Measurements from ENCODE around the gene SOCS1.

DNA sequence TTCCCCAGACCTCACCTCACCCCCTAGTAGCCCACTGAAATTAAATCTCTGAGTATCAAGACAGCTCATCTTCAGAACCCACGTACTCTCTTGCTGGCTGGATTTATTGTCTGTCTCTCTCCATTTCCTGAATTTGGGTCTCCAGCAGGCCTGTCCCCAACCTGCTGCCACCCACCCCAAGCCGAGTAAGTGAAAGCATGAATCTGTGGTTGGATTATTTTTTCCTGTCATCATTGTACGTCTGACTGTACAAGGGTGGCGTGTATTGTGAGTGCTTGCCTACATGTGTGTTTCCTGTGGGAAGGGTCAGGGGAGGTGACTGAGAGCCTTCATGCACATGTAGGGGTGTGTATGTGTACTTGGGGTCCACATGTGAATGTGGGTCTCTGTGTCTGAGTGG lies 7.7 kb upstream of the SOCS1 start:
- TF ChIP-seq EZH2 (IDR thresholded peaks at IDR 0.05; ENCODE audit: low read depth, unreplicated experiment) (no peak), STAT1 (IDR thresholded peaks at IDR 0.05; ENCODE audit: unreplicated experiment) (no peak), POLR2AphosphoS5 (IDR thresholded peaks at IDR 0.05; ENCODE audit: low read depth) (no peak), EZH2phosphoT487 (IDR thresholded peaks at IDR 0.05; ENCODE audit: unreplicated experiment) (no peak), JUNB (IDR thresholded peaks at IDR 0.05; ENCODE audit: unreplicated experiment) (no peak), CREB1 (CRISPR knock-in tag; IDR thresholded peaks at IDR 0.05; ENCODE audit: low read depth) (no peak), ZNF331 (CRISPR knock-in tag; IDR thresholded peaks at IDR 0.05; ENCODE audit: low read depth) (no peak), NANOG (IDR thresholded peaks at IDR 0.05; ENCODE audit: borderline replicate concordance) (no peak), ZNF114 (CRISPR knock-in tag; IDR thresholded peaks at IDR 0.05) (no peak)
- TF ChIP-seq, protein P1, sequence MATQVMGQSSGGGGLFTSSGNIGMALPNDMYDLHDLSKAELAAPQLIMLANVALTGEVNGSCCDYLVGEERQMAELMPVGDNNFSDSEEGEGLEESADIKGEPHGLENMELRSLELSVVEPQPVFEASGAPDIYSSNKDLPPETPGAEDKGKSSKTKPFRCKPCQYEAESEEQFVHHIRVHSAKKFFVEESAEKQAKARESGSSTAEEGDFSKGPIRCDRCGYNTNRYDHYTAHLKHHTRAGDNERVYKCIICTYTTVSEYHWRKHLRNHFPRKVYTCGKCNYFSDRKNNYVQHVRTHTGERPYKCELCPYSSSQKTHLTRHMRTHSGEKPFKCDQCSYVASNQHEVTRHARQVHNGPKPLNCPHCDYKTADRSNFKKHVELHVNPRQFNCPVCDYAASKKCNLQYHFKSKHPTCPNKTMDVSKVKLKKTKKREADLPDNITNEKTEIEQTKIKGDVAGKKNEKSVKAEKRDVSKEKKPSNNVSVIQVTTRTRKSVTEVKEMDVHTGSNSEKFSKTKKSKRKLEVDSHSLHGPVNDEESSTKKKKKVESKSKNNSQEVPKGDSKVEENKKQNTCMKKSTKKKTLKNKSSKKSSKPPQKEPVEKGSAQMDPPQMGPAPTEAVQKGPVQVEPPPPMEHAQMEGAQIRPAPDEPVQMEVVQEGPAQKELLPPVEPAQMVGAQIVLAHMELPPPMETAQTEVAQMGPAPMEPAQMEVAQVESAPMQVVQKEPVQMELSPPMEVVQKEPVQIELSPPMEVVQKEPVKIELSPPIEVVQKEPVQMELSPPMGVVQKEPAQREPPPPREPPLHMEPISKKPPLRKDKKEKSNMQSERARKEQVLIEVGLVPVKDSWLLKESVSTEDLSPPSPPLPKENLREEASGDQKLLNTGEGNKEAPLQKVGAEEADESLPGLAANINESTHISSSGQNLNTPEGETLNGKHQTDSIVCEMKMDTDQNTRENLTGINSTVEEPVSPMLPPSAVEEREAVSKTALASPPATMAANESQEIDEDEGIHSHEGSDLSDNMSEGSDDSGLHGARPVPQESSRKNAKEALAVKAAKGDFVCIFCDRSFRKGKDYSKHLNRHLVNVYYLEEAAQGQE (IDR thresholded peaks at IDR 0.05; ENCODE audit: unreplicated experiment), result no peak
- TF ChIP-seq, protein P2, sequence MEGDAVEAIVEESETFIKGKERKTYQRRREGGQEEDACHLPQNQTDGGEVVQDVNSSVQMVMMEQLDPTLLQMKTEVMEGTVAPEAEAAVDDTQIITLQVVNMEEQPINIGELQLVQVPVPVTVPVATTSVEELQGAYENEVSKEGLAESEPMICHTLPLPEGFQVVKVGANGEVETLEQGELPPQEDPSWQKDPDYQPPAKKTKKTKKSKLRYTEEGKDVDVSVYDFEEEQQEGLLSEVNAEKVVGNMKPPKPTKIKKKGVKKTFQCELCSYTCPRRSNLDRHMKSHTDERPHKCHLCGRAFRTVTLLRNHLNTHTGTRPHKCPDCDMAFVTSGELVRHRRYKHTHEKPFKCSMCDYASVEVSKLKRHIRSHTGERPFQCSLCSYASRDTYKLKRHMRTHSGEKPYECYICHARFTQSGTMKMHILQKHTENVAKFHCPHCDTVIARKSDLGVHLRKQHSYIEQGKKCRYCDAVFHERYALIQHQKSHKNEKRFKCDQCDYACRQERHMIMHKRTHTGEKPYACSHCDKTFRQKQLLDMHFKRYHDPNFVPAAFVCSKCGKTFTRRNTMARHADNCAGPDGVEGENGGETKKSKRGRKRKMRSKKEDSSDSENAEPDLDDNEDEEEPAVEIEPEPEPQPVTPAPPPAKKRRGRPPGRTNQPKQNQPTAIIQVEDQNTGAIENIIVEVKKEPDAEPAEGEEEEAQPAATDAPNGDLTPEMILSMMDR (conservative IDR thresholded peaks at IDR 0.05; ENCODE audit: low read depth in 2 of 2), result no peak
- TF ChIP-seq, protein P3, sequence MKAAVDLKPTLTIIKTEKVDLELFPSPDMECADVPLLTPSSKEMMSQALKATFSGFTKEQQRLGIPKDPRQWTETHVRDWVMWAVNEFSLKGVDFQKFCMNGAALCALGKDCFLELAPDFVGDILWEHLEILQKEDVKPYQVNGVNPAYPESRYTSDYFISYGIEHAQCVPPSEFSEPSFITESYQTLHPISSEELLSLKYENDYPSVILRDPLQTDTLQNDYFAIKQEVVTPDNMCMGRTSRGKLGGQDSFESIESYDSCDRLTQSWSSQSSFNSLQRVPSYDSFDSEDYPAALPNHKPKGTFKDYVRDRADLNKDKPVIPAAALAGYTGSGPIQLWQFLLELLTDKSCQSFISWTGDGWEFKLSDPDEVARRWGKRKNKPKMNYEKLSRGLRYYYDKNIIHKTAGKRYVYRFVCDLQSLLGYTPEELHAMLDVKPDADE (IDR thresholded peaks at IDR 0.05), result no peak
